Adrenal gland (tissue), 5 donors: ENCODE results near the gene THRB.

Source experiments
- CTCF ChIP-seq, 6 experiments: fragments of 450-650 bp in 4 of 6; fragments of 200-600 bp in 2 of 6; sonication (generic) in 1 of 6; IDR thresholded peaks; 1 replicate in 5 of 6; 2 replicates in 1 of 6; pipeline versions ENCODE4 v1.5.1 to v1.8.0; 2016 to 2021; ENCODE audit warnings: antibody characterized with exemption in 6 of 6, mild to moderate bottlenecking in 2 of 6, moderate library complexity in 1 of 6
- POLR2A ChIP-seq, 2 donors: fragments of 450-650 bp; IDR thresholded peaks; one replicate each; pipeline ENCODE4 v1.6.1; 2017; ENCODE audit warnings: antibody characterized with exemption in 2 of 2, mild to moderate bottlenecking in 2 of 2, moderate library complexity in 1 of 2
- donor health status: DM: no; HTN: no; CAD: no.

GRCh38 chr3:24184528-24185176 lies 310.0 kb downstream of the THRB start:
- TF ChIP-seq CTCF (IDR thresholded peaks at IDR 0.05) (no peak), POLR2A (IDR thresholded peaks at IDR 0.05) (no peak)
